Stimulated activated CD8-positive, alpha-beta memory T cell treated with anti-CD3 and anti-CD28 coated beads, Interleukin-12 subunit alpha, Interleukin-12 subunit beta, amount 100 ng/mL, for 4 hours (primary cell): ENCODE results near the gene CHRM2.

ENCODE experiments used
- DNase-seq: peaks from one replicate; pipeline ENCODE4 v3.0.0-alpha.2; 2020; ENCODE audit warnings: low read depth

The CHRM2 gene

DNA sequence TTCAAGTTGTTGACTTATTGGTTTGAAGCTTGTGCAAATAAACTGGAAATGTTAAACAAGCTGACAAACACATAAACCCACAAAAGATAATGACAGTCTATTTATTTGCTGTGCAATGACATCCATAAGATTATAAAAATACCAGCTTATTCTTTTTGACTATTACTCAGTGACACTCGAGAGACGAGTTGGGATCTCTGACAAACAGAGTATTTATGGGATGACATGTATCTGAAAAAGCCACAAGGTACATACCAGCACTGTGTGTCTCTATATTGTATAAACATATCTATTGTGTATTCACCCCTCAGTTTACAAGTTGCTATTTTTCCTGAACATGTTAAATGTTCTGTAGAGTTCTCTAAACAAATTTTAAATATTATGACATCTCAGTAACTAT, 88.9 kb downstream of the CHRM2 start:
- DNase-seq = no peak

DNA sequence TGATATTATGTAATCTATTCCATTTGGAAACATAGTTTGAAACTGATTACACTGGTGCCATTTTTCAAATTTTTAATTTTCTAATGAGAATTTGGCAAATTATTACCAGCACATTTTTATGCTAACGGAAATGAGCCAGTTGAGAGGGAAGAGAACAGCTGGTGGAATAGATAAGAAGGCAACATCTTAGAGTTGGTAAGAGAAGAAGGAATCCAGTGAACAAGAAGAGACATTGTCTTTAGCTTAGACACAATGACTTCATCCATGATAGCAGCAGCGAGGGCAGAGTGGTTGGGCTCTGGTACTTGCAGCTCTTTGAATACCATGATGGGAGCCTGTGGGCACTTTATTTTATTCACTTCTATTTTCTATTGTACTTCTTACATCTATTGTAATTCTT, 89.6 kb downstream of the CHRM2 start:
- no peak for DNase-seq

DNA sequence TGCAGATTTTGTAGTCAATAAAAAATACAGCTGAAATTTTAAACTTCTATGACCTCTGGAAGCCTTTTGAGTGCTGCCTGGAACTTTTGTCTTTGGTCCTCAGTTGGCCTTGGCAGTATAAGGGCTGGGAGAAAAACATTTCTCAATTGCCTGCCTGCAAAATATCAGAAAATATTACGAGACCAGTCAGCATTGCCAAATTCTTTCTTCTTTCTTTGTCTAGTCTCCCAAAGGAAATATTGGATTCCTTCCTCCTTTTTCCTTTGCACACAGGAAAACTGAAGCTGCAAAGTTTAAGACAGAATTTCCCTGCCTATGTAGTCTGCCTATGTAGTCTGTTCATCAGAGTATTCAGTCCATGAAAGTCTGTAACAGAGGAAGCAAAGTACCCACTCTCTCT, 95.9 kb downstream of the CHRM2 start:
- DNase-seq = no peak

DNA sequence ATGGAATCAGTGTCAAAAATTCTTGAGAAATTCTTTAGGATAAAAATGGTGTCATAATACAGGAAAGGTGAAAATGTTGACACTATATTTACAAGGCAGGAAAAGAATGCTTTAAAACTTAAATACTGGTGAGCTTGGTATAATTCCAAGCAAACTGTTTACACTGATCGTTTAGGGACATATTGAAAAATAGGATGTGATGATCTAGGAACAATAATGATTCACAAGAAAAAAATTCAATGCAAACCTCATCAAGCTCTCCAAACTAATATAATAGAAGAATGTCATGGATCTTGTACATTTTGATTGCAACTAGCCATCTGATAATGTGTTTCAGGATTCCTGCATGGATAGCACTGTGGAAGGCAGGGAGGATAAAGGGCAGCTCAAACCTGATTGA, 98.4 kb downstream of the CHRM2 start:
- no peak for DNase-seq

DNA sequence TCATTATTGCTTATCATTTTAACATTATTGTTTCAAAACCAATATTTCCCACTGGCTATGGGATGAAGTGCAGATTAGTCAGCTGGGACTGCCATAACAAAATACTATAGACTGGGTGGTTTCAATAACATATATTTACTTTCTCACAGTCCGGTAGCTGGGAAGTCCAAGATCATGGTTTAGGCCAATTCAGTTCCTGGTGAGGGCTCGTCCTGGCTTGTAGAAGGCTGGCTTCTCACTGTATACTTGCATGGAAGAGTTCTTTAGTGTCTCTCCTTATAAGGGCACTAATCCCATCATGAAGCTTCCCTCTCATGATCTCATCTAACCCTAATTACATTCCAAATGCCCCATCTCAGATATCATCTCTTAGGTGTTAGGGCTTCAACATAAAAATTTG, 101.3 kb downstream of the CHRM2 start:
- DNase-seq = no peak

DNA sequence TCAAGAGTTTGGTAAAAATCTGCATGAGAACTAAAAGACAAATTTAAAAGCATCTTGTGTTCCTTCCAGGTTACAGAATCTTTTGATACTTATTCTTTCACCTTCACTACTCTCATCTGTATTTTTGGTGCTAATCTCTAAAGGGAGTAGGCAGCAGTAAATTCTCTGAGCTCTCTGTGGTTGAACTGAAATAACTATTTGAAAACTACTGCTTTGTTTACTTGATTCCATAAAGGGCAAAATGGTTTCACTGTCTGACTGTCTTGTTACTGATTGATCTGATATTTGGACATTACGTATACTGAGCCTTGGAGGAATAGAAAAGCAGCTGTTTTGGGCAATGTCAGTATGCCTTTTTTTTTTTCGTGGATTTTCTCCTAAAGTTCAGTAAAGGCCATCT, 103.3 kb downstream of the CHRM2 start:
- no peak for DNase-seq

DNA sequence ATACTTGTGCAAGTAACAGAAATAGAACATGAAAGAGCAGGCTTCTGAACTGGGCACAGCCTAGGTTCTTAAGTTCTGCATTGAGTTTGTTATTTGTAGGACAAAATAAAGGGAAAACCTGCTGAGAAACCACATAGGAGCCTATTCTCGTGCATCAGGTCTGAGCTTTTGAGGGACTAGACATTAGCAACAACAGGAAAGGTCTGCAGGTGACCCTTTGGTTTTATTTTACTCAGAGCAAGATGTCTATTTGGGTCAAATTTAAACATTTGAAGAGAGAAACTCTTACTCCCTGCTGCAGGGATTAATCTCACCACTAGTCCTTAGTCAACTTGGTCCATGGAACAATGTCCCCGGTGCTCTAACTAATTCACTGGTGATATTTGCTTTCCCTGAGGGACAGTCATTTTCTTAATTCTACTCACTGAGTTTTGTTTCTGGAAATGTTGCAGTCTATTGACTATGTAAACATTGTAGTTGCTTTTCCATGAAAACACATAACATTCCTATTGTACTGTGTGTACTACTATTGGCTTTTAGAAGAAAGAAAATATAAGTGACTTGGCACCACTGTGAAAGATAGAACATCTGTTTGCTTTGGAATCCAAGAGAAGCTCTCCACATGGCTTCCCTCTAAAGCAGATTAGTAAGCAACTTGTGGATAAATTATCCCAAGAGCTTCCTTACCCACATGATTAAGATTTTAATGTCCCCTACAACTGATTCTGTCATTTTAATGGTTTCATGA, 108.2 kb downstream of the CHRM2 start:
- DNase-seq = no peak

DNA sequence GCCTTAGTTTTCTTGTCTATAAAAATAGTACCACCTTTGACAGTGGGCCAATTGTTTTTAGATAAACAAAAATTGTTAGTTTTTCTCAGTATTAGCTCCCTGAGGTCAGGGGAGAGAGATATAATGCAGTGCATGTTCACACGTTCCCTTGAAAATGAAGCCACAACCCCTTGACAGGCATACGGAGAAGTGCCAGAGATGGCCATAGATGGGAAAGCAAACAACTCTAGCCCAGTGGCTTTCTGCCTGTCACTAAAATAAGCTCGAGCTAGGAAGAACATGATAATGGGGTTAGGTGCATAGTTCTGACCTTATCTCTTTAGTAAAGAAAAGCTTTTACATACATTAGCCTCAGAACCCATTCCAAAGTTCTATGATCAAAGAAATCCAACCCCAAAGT, 124.9 kb downstream of the CHRM2 start:
- DNase-seq = no peak

DNA sequence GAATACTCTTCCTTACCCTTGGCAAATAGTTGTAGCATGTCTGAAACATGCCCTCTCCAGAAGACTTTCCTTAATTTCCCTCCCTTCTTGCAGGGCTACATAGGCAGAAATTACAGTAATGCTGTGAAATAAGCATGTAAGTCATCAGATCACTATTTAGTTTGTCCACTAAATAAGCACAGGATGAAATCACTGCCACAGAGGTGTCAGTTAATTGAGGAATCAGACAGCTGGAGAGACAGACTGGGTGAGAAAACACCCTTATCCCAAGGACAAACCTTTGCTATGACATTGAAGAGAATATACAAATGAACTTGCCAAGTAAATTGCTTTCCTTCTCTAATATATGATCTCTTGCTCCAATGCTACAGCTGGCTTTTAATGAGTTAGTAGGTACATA, 129.3 kb downstream of the CHRM2 start:
- DNase-seq = no peak

DNA sequence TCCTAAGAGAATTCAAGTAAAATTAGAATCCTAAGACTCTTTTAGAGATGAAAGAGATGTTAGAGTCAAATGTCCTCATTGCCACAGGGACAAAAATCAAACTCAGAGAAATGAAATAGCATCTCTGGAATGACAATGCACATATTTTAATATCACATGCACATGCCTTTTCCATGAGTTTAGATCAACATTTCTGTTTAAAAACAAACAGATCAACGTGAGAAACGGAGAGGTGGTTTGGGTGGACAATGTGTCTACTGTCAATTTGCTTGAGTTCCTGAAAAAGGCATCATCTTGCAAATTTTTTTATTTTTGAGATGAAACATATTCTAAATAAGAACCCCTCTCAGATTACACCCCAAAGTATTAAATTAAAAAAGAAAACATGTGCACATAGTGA, 130.0 kb downstream of the CHRM2 start:
- no peak for DNase-seq

DNA sequence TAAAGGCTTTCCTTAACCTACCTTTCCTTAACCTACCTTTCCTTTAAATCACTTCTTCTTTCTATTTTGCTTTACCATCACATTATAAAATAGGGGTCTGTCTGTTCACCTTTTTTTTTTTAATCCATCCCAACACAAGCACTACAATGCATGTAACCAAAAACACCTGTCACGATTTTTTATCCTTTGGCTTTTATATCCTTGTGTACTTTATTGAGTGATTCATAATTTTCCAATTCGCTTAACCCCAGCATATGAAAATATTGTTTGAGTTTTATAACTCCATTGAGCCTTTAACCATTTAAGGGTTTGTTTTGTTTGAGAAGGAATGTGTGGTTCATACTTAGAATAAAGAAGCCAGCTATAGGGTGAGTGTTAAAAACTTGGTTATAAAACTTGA, 132.2 kb downstream of the CHRM2 start:
- no peak for DNase-seq

DNA sequence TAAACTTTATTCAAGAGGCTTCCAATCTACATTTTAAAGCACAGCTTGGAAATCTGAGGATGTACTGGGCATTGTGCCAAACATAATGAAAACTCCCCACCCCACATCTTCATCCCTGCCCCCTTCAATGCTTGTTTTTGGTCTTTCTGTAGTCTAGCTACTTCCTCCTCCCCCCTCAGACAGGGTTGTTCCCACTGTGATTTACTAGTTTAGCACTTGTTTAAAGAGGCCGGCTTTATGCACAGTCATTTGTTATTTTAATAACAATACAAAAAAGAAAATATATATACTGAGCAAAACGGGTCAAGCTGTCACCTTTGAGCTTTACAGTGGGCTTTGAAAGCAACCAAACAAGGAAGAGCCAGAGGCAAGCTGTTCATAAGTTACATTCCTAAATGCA, 132.6 kb downstream of the CHRM2 start:
- no peak for DNase-seq

DNA sequence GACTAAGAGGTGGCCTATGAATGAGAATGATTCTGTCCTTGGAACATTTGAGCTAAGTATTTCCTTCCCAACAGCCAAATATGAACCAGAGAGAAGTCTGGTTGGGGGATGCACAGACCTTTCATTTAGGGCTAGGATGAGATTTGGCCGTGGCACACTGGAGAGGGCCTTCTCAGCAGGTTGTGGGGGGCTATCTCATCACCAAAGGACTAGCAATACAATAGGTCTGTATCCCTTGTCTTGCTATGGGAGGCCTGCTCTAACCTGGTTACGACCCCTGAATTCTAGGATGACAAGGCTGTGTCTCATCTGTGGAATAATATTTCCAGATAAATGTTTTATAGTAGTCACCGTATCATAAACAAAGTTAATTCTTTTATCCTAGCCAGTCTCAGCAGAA, 133.0 kb downstream of the CHRM2 start:
- no peak for DNase-seq

DNA sequence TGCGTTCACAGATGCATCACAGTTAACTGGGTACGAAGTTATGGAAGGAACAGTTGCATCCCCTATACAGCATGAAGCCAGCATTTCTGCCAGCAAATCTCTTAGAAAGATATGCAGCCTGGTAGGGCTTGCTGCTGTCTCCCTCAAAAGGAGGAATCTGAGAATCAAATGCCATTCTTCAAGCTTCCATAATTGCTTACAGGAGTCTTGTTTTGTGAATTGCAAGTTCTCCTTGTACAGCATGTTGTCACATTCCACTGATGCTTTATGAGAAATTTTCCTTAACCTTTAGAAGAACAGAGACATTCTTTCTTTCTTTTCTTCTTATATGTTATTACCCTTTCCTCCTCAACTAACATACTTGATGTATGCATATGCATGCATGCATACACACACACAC, 134.6 kb downstream of the CHRM2 start:
- DNase-seq = no peak

DNA sequence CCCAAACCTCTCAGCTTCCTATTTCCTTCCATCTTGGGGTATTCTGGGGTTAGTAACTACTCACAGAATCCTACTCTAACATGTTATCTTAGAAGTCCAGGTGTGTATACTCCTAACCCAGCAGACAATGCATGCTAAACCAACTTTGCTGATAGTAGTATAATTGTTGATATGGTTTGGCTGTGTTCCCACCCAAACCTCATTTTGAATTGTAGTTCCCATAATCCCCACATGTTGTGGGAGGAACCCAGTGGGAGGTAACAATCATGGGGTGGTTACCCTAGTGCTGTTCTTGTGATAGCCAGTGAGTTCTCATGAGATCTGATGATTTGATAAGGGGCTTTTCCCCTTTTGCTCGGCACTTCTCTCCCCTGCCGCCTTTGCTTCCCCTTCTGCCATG, 135.1 kb downstream of the CHRM2 start:
- DNase-seq = no peak

DNA sequence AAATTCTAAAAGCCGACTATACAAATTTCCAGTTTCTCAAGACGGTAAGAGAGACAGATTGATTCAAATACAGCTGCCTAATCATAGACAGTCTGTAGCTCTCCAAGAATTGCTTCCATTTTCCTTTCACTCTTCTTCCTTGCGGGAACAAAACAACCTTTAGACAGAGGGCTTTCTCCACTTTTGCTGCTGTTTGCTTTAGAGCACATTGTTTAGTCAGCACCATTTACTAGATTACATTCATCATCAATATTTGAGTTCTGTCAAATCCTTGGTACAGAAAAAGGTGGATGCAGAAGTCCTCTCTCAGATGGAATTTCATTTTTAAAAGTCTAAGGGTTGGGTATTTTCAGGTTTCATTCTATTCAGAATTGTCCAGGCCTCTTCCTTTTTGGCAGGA, 137.4 kb downstream of the CHRM2 start:
- DNase-seq = no peak

DNA sequence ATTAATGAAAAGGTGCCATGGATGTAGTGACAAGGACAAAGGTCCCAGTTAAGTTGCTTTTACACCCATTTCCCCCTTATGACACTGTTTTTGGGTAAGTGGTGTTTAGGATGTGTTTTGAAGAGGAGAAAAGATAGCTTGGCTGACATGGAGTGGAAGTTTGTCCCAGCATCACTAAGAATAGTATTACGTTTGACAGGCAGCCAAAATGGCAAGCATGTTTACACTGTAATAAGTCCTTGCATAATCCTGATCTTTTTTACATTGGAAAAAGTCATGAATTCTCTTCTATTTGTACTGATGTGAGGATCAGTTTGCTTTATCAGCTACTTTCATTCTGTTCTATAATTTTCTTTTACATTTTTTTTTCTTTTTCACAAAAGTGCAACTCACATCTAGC, 137.8 kb downstream of the CHRM2 start:
- no peak for DNase-seq

DNA sequence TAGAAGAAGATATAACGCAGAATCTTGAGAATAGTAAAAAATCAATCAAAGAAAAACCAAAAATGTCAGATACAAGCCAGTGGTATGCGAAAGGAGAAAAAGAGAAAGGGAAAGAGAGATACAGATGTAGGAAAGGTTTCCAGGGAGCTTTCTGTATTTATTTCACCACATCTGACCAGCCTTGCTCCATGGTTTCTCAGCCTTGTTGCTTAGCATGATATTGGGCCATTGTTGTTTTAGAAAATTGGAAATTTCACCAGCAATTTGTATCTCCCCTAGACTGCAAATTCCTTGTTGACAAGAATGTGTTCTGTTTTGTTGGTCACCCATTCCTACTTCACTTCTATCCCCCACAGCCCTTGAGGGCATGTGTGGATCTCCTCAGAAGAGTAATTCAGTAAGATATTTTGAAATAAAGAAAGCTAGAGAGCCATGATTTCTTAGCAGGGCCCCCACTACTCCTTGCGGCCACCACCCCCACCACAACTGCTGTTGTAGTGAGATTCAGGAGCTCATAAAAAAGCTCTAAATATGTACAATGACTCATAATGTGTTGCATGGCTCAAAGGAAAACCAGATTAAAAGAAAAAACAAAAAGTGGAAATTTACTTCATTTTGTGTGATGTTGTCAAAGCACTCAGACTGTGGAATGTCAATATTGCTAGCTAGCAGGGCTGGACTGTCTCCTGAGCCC, 138.7 kb downstream of the CHRM2 start:
- no peak for DNase-seq

DNA sequence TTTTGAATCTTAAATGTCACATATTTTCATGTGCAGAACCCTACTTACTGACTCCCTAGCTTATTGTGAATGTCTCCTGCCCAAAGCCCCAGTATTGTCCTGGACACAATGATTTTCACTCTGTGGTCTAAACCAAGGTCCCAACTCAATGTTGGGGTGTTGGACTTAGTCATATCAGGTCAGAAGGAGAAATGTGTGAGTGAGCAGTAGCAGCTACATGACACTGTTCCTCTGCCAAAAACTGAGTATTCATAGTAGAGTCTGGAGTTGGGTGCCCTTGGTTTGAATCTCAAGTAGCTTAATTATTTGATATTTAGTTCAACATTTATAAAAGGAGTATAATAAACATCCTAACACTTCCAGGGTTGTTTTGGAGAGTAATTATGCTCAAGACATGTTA, 141.0 kb downstream of the CHRM2 start:
- no peak for DNase-seq

DNA sequence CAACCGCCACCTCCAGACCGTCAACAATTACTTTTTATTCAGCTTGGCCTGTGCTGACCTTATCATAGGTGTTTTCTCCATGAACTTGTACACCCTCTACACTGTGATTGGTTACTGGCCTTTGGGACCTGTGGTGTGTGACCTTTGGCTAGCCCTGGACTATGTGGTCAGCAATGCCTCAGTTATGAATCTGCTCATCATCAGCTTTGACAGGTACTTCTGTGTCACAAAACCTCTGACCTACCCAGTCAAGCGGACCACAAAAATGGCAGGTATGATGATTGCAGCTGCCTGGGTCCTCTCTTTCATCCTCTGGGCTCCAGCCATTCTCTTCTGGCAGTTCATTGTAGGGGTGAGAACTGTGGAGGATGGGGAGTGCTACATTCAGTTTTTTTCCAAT, 146.6 kb downstream of the CHRM2 start:
- DNase-seq = no peak

DNA sequence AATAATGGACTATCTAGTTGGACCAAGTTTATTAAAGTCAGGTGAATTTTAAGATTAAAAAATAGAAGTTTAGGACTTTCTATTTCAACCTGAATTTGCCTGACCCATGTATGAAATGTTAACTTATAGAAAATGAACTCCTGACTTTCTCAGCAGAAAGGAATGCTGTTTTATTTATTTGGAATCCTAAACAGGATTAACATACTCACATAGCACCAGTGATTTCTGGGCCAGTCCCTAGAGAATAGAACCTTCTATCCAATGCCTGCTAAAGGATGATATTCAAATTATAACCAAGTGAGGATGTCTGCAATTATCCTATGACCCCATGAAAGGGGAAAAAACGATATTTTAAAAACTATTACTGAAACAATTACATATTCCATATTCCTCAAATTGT, 148.8 kb downstream of the CHRM2 start:
- no peak for DNase-seq

DNA sequence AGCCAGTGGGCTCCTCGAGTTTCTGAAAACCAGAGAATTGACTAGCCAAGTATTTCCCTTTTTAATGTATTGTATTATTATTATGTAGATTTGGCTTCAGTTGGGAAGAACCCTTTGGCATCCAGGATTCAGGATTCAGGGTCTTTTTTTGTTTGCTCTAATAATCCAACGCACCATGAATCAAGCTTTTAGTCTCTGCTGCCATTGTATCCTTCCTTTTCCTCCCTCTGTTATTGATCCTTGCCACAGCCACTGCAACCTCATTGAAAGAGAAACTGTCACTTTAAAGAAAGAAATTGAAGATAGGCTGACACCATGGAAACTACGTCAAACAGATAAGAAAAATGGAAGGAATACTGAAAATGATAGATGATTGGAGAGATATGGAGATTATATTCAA, 150.0 kb downstream of the CHRM2 start:
- DNase-seq = no peak

DNA sequence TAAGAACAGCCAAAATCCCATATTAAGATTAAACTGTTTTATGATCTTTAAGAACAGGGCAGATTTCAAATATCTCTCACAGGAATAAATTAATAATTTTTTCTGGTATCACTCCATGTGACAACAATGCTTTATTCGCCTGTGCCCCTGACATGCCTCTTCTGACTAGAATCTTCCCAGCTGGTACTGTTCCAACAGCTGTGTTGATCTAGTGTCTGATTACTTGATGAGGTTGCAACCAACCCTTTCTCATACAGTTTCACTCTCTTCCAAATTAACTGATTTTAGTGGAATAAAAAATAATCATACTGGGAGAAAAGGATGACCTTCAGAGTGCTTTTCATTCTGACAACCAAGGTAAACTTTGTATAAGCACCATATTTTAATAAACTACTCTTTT, 151.9 kb downstream of the CHRM2 start:
- DNase-seq = no peak
